ENCODE measurements around the gene ZNF320. TPM values are rescaled to one million over a fixed set of nuclear protein-coding genes. Genes with fewer than 3 reads are reported as not detected.
"Not testable (repeated sequence)": the region's sequence is repeated elsewhere in the genome, so short reads cannot be mapped to it uniquely, and the experiment has no call there.

The ZNF320 gene
- total RNA-seq, 1 donor from 2014 or later = 30.1 TPM

GRCh38 chr19:52857378-52858191 is 39.9 kb downstream of the ZNF320 start, which contains the start of gene ZNF468:
Gene ZNF468, minus strand, starts transcription at chr19:52857619. Its CDS starts 3,347 bp downstream, at chr19:52854272.
- Histone ChIP-seq H3K4me2 (peak within 1 kb of the TSS; percentile 78), H3K4me3 (peak within 1 kb of the TSS; percentile 78), H3K27me3 (peaks cover 19% of the 10 kb centered on the region), H2AFZ (replicated peaks) (peak within 1 kb of the TSS; percentile 93)
- Mint-ChIP-seq H3K4me3 (peak within 1 kb of the TSS; percentile 90), H3K36me3 (peaks cover 17% of the 10 kb centered on the region)
- not testable (repeated sequence) for H3K4me1 ChIP-seq; H3K27ac ChIP-seq; H3F3A ChIP-seq (ENCODE audit: low read depth); H3K36me3 ChIP-seq; H3K9me3 Mint-ChIP-seq; H3K4me1 Mint-ChIP-seq; H3K9ac ChIP-seq; H3K79me2 ChIP-seq (ENCODE audit: low read depth); H3K27me3 Mint-ChIP-seq (ENCODE audit: insufficient read depth, low read depth); H3K27ac Mint-ChIP-seq; H3K9me3 ChIP-seq (ENCODE audit: low read depth); H4K20me1 ChIP-seq (ENCODE audit: low read depth)
- peak; percentile 73 for DNase-seq (ENCODE audit: low spot score)

GRCh38 chr19:52856540-52857377 is 40.7 kb downstream of the ZNF320 start:
- DNase-seq (ENCODE audit: low spot score) = peak; percentile 23

More at GRCh38 chr19:52856540-52857377, 40.7 kb downstream of the ZNF320 start:
- not testable (repeated sequence) for H3K9me3 Mint-ChIP-seq; H3K27me3 Mint-ChIP-seq (ENCODE audit: insufficient read depth, low read depth); H3K27ac Mint-ChIP-seq; H3K4me1 Mint-ChIP-seq; H3K9me3 ChIP-seq (ENCODE audit: low read depth); H3K4me1 ChIP-seq; H4K20me1 ChIP-seq (ENCODE audit: low read depth); H3K79me2 ChIP-seq (ENCODE audit: low read depth); H3F3A ChIP-seq (ENCODE audit: low read depth); H3K9ac ChIP-seq; H3K27ac ChIP-seq; H3K36me3 ChIP-seq
- Mint-ChIP-seq H3K4me3 (peak overlapping the region; percentile 90), H3K36me3 (peaks cover 20% of the 10 kb centered on the region)
- Histone ChIP-seq H2AFZ (replicated peaks) (peak overlapping the region; percentile 93), H3K4me3 (peak overlapping the region; percentile 78), H3K4me2 (peak overlapping the region; percentile 78), H3K27me3 (peaks cover 19% of the 10 kb centered on the region)

Small RNAs within 50 kb of the gene (small RNA-seq; reads per million reads assigned to genes)
- gene ZNF320 = 0.09 reads per million

Other genes starting within 250 kb of the ZNF320 start
- 12.5 and 19.9 TPM in 2 replicates for gene ZNF611, start 162.6 kb downstream of the ZNF320 start, total RNA-seq (ENCODE audit: low replicate concordance)
- 2.7 and 3.5 TPM in 2 replicates for gene ZNF600, start 110.8 kb downstream of the ZNF320 start, total RNA-seq (ENCODE audit: low replicate concordance)
- gene ZNF28, start 76.0 kb downstream of the ZNF320 start, total RNA-seq (ENCODE audit: low replicate concordance) = 24.1 and 37.6 TPM in 2 replicates
- 30.4 and 40.7 TPM in 2 replicates for gene ZNF468, start 40.0 kb downstream of the ZNF320 start, total RNA-seq (ENCODE audit: low replicate concordance)
- 8.9 and 11.6 TPM in 2 replicates for gene ZNF888, start 25.8 kb upstream of the ZNF320 start, total RNA-seq (ENCODE audit: low replicate concordance)
- 22.9 and 27.7 TPM in 2 replicates for gene ZNF816, start 65.2 kb upstream of the ZNF320 start, total RNA-seq (ENCODE audit: low replicate concordance)
- not detected in 2 replicates for gene ERVV-1, start 116.3 kb upstream of the ZNF320 start, total RNA-seq (ENCODE audit: low replicate concordance)
- 0.06 TPM in 1 of 2 replicates, not detected in the other for gene ERVV-2, start 147.1 kb upstream of the ZNF320 start, total RNA-seq (ENCODE audit: low replicate concordance)
- gene ZNF160, start 205.8 kb upstream of the ZNF320 start, total RNA-seq (ENCODE audit: low replicate concordance) = 78.3 and 86.0 TPM in 2 replicates
- gene ZNF415, start 235.3 kb upstream of the ZNF320 start, total RNA-seq (ENCODE audit: low replicate concordance) = 20.3 and 23.9 TPM in 2 replicates

Data from neural progenitor cell (in vitro differentiated cells).